Skin epidermis (tissue), 12 donors: ENCODE data around the gene NCOA7.
"Not testable (repeated sequence)": the region's sequence is repeated elsewhere in the genome, so short reads cannot be mapped to it uniquely, and the experiment has no call there.

ENCODE experiments used
- H3K27ac ChIP-seq, 21 experiments: fragments of 200-600 bp; sonication (generic) in 11 of 21; one replicate each; pipeline ENCODE4 v1.5.0; 2020; ENCODE audit warnings: mild to moderate bottlenecking in 3 of 21, inconsistent platforms in 2 of 21, moderate library complexity in 2 of 21
- H3K4me3 ChIP-seq, 7 experiments: fragments of 200-600 bp; sonication (generic) in 2 of 7; one replicate each; pipeline ENCODE4 v1.5.0; 2020; ENCODE audit warnings: inconsistent platforms in 2 of 7, mild to moderate bottlenecking in 2 of 7, moderate library complexity in 1 of 7

Gene NCOA7

GRCh38 chr6:125886021-125886420 is 95.3 kb downstream of the NCOA7 start:
- H3K4me3 ChIP-seq, result no peak overlapping the region
- H3K27ac ChIP-seq, result no peak overlapping the region

GRCh38 chr6:125886914-125887313 is 96.2 kb downstream of the NCOA7 start:
- Histone ChIP-seq H3K4me3 (no peak overlapping the region), H3K27ac (no peak overlapping the region)

- H3K4me3 ChIP-seq, result no peak overlapping the region
- H3K27ac ChIP-seq, result no peak overlapping the region
These were observed 96.6 kb downstream of the NCOA7 start for GRCh38 chr6:125887372-125887771.

- Histone ChIP-seq H3K27ac (no peak overlapping the region), H3K4me3 (no peak overlapping the region)
These were observed 98.4 kb downstream of the NCOA7 start for GRCh38 chr6:125888989-125889656.

GRCh38 chr6:125899726-125900182 is 109.0 kb downstream of the NCOA7 start:
- Histone ChIP-seq H3K4me3 (no peak overlapping the region), H3K27ac (no peak overlapping the region)

- Histone ChIP-seq H3K27ac (no peak overlapping the region), H3K4me3 (no peak overlapping the region)
These were observed 114.1 kb downstream of the NCOA7 start for GRCh38 chr6:125904871-125905270.

GRCh38 chr6:125906158-125906998 is 115.6 kb downstream of the NCOA7 start:
- H3K27ac ChIP-seq, result peak overlapping the region in 1 of 21 experiments; percentile 1
- no peak overlapping the region for H3K4me3 ChIP-seq

GRCh38 chr6:125910527-125910926 is 119.8 kb downstream of the NCOA7 start:
- H3K27ac ChIP-seq, result peak overlapping the region in 4 of 21 experiments; percentile 8 to 41 (median 20)

GRCh38 chr6:125911051-125911451 is 120.3 kb downstream of the NCOA7 start:
- H3K4me3 ChIP-seq, H3K27ac ChIP-seq: not testable (repeated sequence)

More at GRCh38 chr6:125910527-125910926, 119.8 kb downstream of the NCOA7 start:
- no peak overlapping the region for H3K4me3 ChIP-seq

- H3K27ac ChIP-seq, H3K4me3 ChIP-seq: not testable (repeated sequence)
These were observed 121.7 kb downstream of the NCOA7 start for GRCh38 chr6:125912430-125912829.

- H3K27ac ChIP-seq, result peak overlapping the region in 7 of 21 experiments; percentile 6 to 78 (median 30)
- no peak overlapping the region for H3K4me3 ChIP-seq
These were observed 122.4 kb downstream of the NCOA7 start for GRCh38 chr6:125913145-125913544.

- peak overlapping the region in 8 of 21 experiments; percentile 3 to 75 (median 40) for H3K27ac ChIP-seq
- H3K4me3 ChIP-seq, result no peak overlapping the region
These were observed 123.1 kb downstream of the NCOA7 start for GRCh38 chr6:125913864-125914351.

- peak overlapping the region in 20 of 21 experiments; percentile 2 to 85 (median 70) for H3K27ac ChIP-seq
- peak overlapping the region in 1 of 7 experiments; percentile 40 for H3K4me3 ChIP-seq
These were observed 127.5 kb downstream of the NCOA7 start for GRCh38 chr6:125918230-125918629.

- peak overlapping the region; percentile 3 to 40 (median 15) for H3K4me3 ChIP-seq
- H3K27ac ChIP-seq, result peak overlapping the region in 20 of 21 experiments; percentile 14 to 85 (median 70)
These were observed 128.2 kb downstream of the NCOA7 start for GRCh38 chr6:125918681-125919566.

GRCh38 chr6:125919618-125920017 is 128.9 kb downstream of the NCOA7 start:
- peak overlapping the region; percentile 3 to 40 (median 15) for H3K4me3 ChIP-seq
- peak overlapping the region in 19 of 21 experiments; percentile 23 to 85 (median 70) for H3K27ac ChIP-seq

GRCh38 chr6:125922322-125922860 is 131.6 kb downstream of the NCOA7 start:
- peak overlapping the region in 2 of 21 experiments; percentile 2 to 58 for H3K27ac ChIP-seq
- peak overlapping the region in 1 of 7 experiments; percentile 6 for H3K4me3 ChIP-seq

- no peak overlapping the region for H3K4me3 ChIP-seq
- H3K27ac ChIP-seq, result peak overlapping the region in 4 of 21 experiments; percentile 10 to 58 (median 13)
These were observed 132.7 kb downstream of the NCOA7 start for GRCh38 chr6:125923366-125923877.

- Histone ChIP-seq H3K4me3 (no peak overlapping the region), H3K27ac (peak overlapping the region in 7 of 21 experiments; percentile 6 to 63 (median 58))
These were observed 133.4 kb downstream of the NCOA7 start for GRCh38 chr6:125924169-125924568.
